DMS153 (cell line): ENCODE results near the gene NSG1.
"Not testable (repeated sequence)": the region's sequence is repeated elsewhere in the genome, so short reads cannot be mapped to it uniquely, and the experiment has no call there.

Experiments
- DNase-seq: peaks from one replicate; lab custom pipeline; 2025; lab: John Stamatoyannopoulos, UW

Gene NSG1

GRCh38 chr4:4436244-4436823 lies 49.4 kb downstream of the NSG1 start:
- no peak for DNase-seq

- no peak for DNase-seq
Measured at GRCh38 chr4:4437798-4438470, 51.0 kb downstream of the NSG1 start.

GRCh38 chr4:4438891-4439290 lies 52.0 kb downstream of the NSG1 start:
- DNase-seq = no peak

- DNase-seq = no peak
Measured at GRCh38 chr4:4439782-4440181, 52.9 kb downstream of the NSG1 start.

DNA sequence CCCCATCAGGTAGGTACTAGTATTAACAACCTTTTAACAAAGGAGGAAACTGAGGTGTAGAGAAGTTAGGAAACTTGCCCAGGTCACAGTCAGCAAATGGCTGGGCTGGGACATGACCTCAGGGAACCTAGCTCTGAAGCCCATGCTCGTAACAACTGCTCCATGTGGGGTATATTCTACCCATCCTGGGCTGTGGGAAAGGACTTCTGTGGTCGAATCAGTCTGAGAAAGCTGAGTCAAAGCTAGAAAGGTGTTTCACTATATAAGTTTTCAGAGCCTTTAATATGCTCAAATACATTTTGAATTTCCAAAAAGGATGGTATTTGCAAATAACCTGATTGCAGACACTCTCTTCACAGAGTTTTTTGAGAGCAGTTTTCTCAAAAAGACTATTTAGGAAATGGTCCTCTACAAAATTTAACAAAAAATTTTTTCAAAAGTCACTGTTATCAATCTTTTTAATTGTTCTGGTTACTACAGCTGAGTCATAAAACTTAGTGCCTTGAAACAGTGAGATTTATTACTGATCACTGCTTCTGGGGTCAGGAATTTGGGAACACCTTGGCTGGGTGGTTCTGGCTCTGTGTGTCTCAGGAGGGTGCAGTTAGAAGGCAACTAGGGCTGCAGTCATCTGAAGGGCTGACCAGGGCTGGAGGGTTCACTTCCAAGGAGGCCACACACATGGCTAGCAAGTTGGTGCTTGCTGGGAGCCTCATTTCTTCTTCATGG lies 53.6 kb downstream of the NSG1 start:
- no peak for DNase-seq

DNA sequence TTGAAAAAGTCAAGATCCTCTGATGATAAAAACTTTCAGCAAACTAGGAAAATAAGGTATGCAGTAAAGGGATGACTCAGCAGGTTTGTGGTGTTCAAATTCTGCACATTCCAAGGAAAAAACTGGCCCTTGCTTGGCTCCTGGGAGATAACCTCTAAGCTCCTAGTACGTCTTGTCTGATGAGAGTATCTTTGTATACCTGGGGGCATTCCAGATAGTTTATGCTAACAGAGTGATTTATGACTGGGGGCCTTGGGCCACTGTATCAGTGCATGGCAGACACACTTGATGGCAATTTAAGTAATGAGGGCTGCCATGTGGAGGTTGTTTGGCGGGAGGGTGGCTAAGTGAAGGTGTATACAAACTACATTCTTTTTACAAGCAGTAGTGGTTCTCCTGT lies 56.9 kb downstream of the NSG1 start:
- DNase-seq = no peak

GRCh38 chr4:4446434-4446833 lies 59.5 kb downstream of the NSG1 start:
- DNase-seq = no peak

- no peak for DNase-seq
Measured at GRCh38 chr4:4455210-4455865, 68.4 kb downstream of the NSG1 start.

GRCh38 chr4:4456351-4456750 lies 69.4 kb downstream of the NSG1 start:
- no peak for DNase-seq

DNA sequence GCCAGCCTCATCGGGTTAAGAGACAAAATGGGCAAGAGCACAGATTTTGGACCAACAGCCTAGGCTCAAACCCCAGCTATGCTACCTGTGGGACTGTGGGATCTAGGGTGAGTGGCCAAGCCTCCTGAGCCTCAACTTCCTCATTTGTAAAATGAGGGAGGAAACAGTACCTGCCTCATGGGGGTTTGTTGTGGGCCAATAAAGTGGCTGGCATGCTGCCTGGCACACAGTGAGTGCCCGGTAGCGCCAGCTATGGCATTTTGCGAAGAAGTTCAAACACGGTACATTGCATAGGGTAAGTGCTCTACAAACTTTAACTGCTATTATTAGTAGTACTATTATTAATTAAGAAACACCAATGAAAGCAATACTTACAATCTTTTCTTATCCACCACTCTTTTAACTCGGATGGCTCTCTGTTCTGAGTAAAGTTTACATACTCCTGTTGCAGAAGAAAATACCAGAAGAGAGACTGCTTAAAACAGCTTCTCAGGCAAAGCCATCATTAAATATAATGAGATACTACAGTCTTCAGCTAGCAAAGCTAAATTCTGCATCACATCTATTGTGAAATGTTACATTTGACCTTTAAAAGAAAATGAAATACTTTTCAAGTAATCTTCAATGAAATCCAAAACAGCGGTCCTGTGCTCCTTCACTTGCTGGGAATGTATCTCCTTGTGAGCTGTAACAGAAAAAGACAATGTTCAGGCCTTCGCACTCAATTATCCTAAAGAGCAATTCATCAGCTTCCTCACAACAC lies 70.1 kb downstream of the NSG1 start:
- no peak for DNase-seq

DNA sequence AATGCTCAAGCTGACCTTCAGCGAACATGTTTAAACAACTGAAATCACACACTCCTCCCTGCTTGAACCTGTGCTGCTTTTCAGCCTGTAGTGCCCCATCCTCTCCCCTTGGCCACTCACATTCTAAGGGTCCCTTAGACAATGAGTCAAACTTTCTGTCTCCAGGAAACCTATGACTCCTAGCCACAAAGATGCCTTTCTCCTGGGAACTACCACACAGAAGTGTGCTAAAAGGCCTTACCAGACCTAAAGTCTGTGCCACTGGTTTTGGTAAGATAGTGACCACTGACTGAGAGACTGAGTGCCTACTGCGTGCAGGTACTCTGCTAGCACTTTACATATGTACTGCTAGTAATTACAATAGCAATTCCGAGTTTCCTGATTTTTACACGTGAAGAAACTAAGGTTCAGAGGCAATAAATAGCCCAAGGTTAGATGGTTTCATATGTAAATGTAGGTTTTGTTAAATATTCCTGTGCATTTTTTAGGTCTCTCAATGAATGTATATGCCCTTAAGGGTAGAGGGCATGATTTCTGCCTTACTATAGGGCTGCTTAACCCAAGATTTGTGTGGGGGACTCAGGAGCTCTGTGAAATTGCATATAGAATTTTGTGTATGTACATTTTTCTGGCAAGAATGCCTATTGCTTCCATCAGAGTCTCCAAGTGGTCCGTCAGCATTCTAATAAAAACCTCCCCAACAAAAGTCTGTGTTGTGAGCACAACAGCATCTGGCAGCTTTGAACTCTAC lies 71.1 kb downstream of the NSG1 start:
- DNase-seq = no peak

DNA sequence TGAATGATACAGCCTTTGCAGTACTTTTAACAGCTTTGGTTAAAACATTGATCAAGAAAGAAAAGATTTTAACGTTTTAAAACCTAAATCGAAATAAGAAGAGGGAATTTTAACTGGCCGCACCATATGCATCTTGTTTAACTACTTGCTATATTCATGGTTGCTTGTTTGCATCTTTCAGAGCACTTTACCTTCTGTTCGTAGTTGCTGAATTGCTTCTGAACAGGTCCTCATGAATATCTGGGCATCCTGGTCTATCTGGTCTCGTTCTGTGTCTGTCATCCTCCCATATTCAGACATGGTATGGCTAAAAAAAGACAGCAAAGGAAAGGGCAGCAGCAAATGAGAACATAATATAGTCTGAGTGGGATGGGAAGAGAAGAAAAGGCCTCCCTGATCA lies 72.3 kb downstream of the NSG1 start:
- no peak for DNase-seq

GRCh38 chr4:4460759-4461158 lies 73.9 kb downstream of the NSG1 start:
- DNase-seq = no peak

- DNase-seq = no peak
Measured at GRCh38 chr4:4461178-4461577, 74.3 kb downstream of the NSG1 start.

GRCh38 chr4:4461850-4462249 lies 74.9 kb downstream of the NSG1 start:
- peak; percentile 47 for DNase-seq

- no peak for DNase-seq
Measured at GRCh38 chr4:4462970-4463369, 76.1 kb downstream of the NSG1 start.

- not testable (repeated sequence) for DNase-seq
Measured at GRCh38 chr4:4465238-4465637, 78.3 kb downstream of the NSG1 start.
